Glutamatergic neuron (in vitro differentiated cells): ENCODE results near the gene STAG1. TPM values are rescaled to one million over a fixed set of nuclear protein-coding genes. Genes with fewer than 3 reads are reported as not detected.

ENCODE experiments used
- DNase-seq: peaks from one replicate; pipeline ENCODE4 v3.0.0; 2022
- H3K27ac Mint-ChIP-seq: one replicate; pipeline ENCODE4 v1.8.0; 2020; ENCODE audit warnings: mild to moderate bottlenecking, mixed read lengths, inconsistent platforms; ENCODE audit not compliant: unreplicated experiment
- H3K27me3 Mint-ChIP-seq: one replicate; pipeline ENCODE4 v1.8.0; 2020; ENCODE audit warnings: mild to moderate bottlenecking, moderate library complexity, mixed read lengths, inconsistent platforms; ENCODE audit not compliant: unreplicated experiment
- H3K36me3 Mint-ChIP-seq: one replicate; pipeline ENCODE4 v1.8.0; 2020; ENCODE audit warnings: mild to moderate bottlenecking, mixed read lengths, inconsistent platforms; ENCODE audit not compliant: unreplicated experiment
- H3K4me1 Mint-ChIP-seq: one replicate; pipeline ENCODE4 v1.8.0; 2020; ENCODE audit warnings: mild to moderate bottlenecking, low read depth, mixed read lengths, inconsistent platforms; ENCODE audit not compliant: unreplicated experiment
- H3K4me3 Mint-ChIP-seq: one replicate; pipeline ENCODE4 v1.8.0; 2020; ENCODE audit warnings: mild to moderate bottlenecking, mixed read lengths, inconsistent platforms; ENCODE audit not compliant: unreplicated experiment
- H3K9me3 Mint-ChIP-seq: one replicate; pipeline ENCODE4 v1.8.0; 2020; ENCODE audit warnings: mild to moderate bottlenecking, moderate library complexity, mixed read lengths, inconsistent platforms; ENCODE audit not compliant: unreplicated experiment
- CTCF ChIP-seq: fragments of 200-600 bp; sonication (generic); IDR thresholded peaks from one replicate; pipeline ENCODE4 v1.5.0; 2021; ENCODE audit not compliant: partially characterized antibody, unreplicated experiment
- total RNA-seq: library from RNA; stranded (reverse); fragmentation: NEBNext Ultra II Directional; extraction: Animal tissue kit (Norgen Biotek cat#: 25700); gene quantifications from one replicate; pipeline ENCODE4 v1.2.1, GENCODE V29; 2021; ENCODE audit not compliant: unreplicated experiment

The STAG1 gene
- total RNA-seq, 1 donor from 2014 or later, result 22.8 TPM

- H3K27ac Mint-ChIP-seq, result no peak overlapping the region
- H3K4me3 Mint-ChIP-seq, result no peak overlapping the region
- H3K27me3 Mint-ChIP-seq, result no peaks in the 10 kb centered on the region
- no peaks in the 10 kb centered on the region for H3K9me3 Mint-ChIP-seq
- TF ChIP-seq CTCF, result no peak
- DNase-seq, result no peak
- no peaks in the 10 kb centered on the region for H3K36me3 Mint-ChIP-seq
- H3K4me1 Mint-ChIP-seq, result no peaks in the 10 kb centered on the region
These were observed 418.0 kb downstream of the STAG1 start for GRCh38 chr3:136334209-136334608.

GRCh38 chr3:136332776-136333175 lies 419.4 kb downstream of the STAG1 start:
- H3K27me3 Mint-ChIP-seq, result no peaks in the 10 kb centered on the region
- H3K4me3 Mint-ChIP-seq, result no peak overlapping the region

GRCh38 chr3:136332302-136332701 lies 419.9 kb downstream of the STAG1 start:
- Mint-ChIP-seq H3K27me3 (no peaks in the 10 kb centered on the region), H3K4me1 (no peaks in the 10 kb centered on the region), H3K27ac (no peak overlapping the region), H3K9me3 (peaks cover 2% of the 10 kb centered on the region), H3K36me3 (no peaks in the 10 kb centered on the region), H3K4me3 (no peak overlapping the region)
- DNase-seq, result no peak
- TF ChIP-seq CTCF, result no peak

More at GRCh38 chr3:136332776-136333175, 419.4 kb downstream of the STAG1 start:
- Mint-ChIP-seq H3K9me3 (peaks cover 2% of the 10 kb centered on the region), H3K36me3 (no peaks in the 10 kb centered on the region), H3K27ac (no peak overlapping the region), H3K4me1 (no peaks in the 10 kb centered on the region)
- TF ChIP-seq CTCF, result no peak
- DNase-seq, result no peak

DNA sequence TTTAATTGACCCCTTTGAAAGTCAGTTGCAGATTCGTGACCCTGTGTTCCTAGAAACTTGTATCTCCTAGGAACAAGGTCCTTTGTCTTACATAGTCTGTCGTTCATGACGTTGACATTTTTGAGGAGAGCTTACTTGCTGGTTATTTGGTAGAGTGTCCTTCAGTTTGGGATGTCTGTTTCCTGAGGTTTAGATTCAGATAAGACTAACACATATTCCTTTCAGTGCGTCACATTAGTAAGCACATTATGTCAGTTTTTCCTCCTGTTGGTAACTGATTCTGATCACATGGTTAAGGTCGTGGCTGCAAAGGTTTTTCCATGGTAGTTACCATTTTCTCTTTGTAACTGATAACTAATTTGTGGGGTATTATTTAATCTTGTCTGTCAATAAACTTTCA lies 421.3 kb downstream of the STAG1 start:
- no peak overlapping the region for H3K4me3 Mint-ChIP-seq
- no peak for TF ChIP-seq CTCF
- H3K27ac Mint-ChIP-seq, result no peak overlapping the region
- H3K27me3 Mint-ChIP-seq, result no peaks in the 10 kb centered on the region
- H3K36me3 Mint-ChIP-seq, result no peaks in the 10 kb centered on the region
- DNase-seq, result no peak
- no peaks in the 10 kb centered on the region for H3K4me1 Mint-ChIP-seq
- peaks cover 2% of the 10 kb centered on the region for H3K9me3 Mint-ChIP-seq

- no peak for DNase-seq
- Mint-ChIP-seq H3K27me3 (no peaks in the 10 kb centered on the region), H3K36me3 (peaks cover under 1% of the 10 kb centered on the region), H3K9me3 (peaks cover 2% of the 10 kb centered on the region), H3K4me1 (no peaks in the 10 kb centered on the region), H3K4me3 (no peak overlapping the region), H3K27ac (no peak overlapping the region)
- TF ChIP-seq CTCF, result no peak
These were observed 422.6 kb downstream of the STAG1 start for GRCh38 chr3:136329593-136329992.
